Measurements from ENCODE around the gene BYSL. TPM values are rescaled to one million over a fixed set of nuclear protein-coding genes. Genes with fewer than 3 reads are reported as not detected.

The BYSL gene
- total RNA-seq, 1 donor from 2014 or later: 36.5 TPM

GRCh38 chr6:41966961-41967311 lies 45.6 kb downstream of the BYSL start:
- Mint-ChIP-seq H3K27ac (peak overlapping the region; percentile 96), H3K36me3 (no peaks in the 10 kb centered on the region), H3K4me3 (no peak overlapping the region), H3K9me3 (no peaks in the 10 kb centered on the region), H3K4me1 (ENCODE audit: unreplicated experiment) (peaks cover 21% of the 10 kb centered on the region), H3K27me3 (no peaks in the 10 kb centered on the region)
- DNase-seq (ENCODE audit: extremely low spot score, unreplicated experiment): no peak
- TF ChIP-seq CTCF (conservative IDR thresholded peaks at IDR 0.05): no peak

GRCh38 chr6:41967312-41968287 lies 46.3 kb downstream of the BYSL start:
- Mint-ChIP-seq H3K4me3 (peak overlapping the region; percentile 64), H3K27ac (peak overlapping the region; percentile 96), H3K36me3 (no peaks in the 10 kb centered on the region), H3K4me1 (ENCODE audit: unreplicated experiment) (peaks cover 21% of the 10 kb centered on the region), H3K27me3 (no peaks in the 10 kb centered on the region), H3K9me3 (no peaks in the 10 kb centered on the region)
- no peak for TF ChIP-seq CTCF (conservative IDR thresholded peaks at IDR 0.05)
- DNase-seq (ENCODE audit: extremely low spot score, unreplicated experiment): no peak

- no peaks in the 10 kb centered on the region for H3K9me3 Mint-ChIP-seq
- H3K4me3 Mint-ChIP-seq: no peak overlapping the region
- H3K36me3 Mint-ChIP-seq: no peaks in the 10 kb centered on the region
- no peaks in the 10 kb centered on the region for H3K27me3 Mint-ChIP-seq
- DNase-seq (ENCODE audit: extremely low spot score, unreplicated experiment): no peak
- H3K4me1 Mint-ChIP-seq (ENCODE audit: unreplicated experiment): peaks cover 18% of the 10 kb centered on the region
- H3K27ac Mint-ChIP-seq: peak overlapping the region; percentile 35
- TF ChIP-seq CTCF (conservative IDR thresholded peaks at IDR 0.05): no peak
These were observed 49.1 kb downstream of the BYSL start for GRCh38 chr6:41970436-41970846.

- Mint-ChIP-seq H3K4me1 (ENCODE audit: unreplicated experiment) (peaks cover 5% of the 10 kb centered on the region), H3K9me3 (no peaks in the 10 kb centered on the region), H3K27ac (no peak overlapping the region), H3K4me3 (no peak overlapping the region), H3K36me3 (no peaks in the 10 kb centered on the region), H3K27me3 (no peaks in the 10 kb centered on the region)
- DNase-seq (ENCODE audit: extremely low spot score, unreplicated experiment): no peak
- TF ChIP-seq CTCF (conservative IDR thresholded peaks at IDR 0.05): no peak
These were observed 51.5 kb downstream of the BYSL start for GRCh38 chr6:41972826-41973225.

- Mint-ChIP-seq H3K27ac (no peak overlapping the region), H3K4me3 (no peak overlapping the region), H3K27me3 (no peaks in the 10 kb centered on the region), H3K9me3 (no peaks in the 10 kb centered on the region), H3K36me3 (no peaks in the 10 kb centered on the region), H3K4me1 (ENCODE audit: unreplicated experiment) (peaks cover 5% of the 10 kb centered on the region)
- TF ChIP-seq CTCF (conservative IDR thresholded peaks at IDR 0.05): no peak
- no peak for DNase-seq (ENCODE audit: extremely low spot score, unreplicated experiment)
These were observed 53.1 kb downstream of the BYSL start for GRCh38 chr6:41974281-41974825.
